ENCODE data around the gene SRGAP2C. TPM values are rescaled to one million over a fixed set of nuclear protein-coding genes. Genes with fewer than 3 reads are reported as not detected.
"Not testable (repeated sequence)": the region's sequence is repeated elsewhere in the genome, so short reads cannot be mapped to it uniquely, and the experiment has no call there.

The SRGAP2C gene
- polyA plus RNA-seq, 1 donor from 2014 or later: 10.0 TPM

GRCh38 chr1:121316081-121316480 lies 131.3 kb downstream of the SRGAP2C start:
- not testable (repeated sequence) for H3K9ac ChIP-seq (ENCODE audit: low read length); H3K27ac ChIP-seq (ENCODE audit: low read length); H4K20me1 ChIP-seq (ENCODE audit: insufficient read depth); H3K4me3 ChIP-seq (ENCODE audit: low read length); H2AFZ ChIP-seq (ENCODE audit: low read depth, low read length); H3K79me2 ChIP-seq (replicated peaks; ENCODE audit: insufficient read depth, low read length); H3K4me2 ChIP-seq (ENCODE audit: low read length); H3K9me3 ChIP-seq (ENCODE audit: low read length); H3F3A ChIP-seq (ENCODE audit: insufficient read depth, low read length, poor library complexity, severe bottlenecking); H3K9me2 ChIP-seq (ENCODE audit: insufficient read depth, low read length); H3K36me3 ChIP-seq (ENCODE audit: insufficient read depth, low read length); H3K27me3 ChIP-seq (ENCODE audit: insufficient read depth, low read depth, low read length)

- not testable (repeated sequence) for H4K20me1 ChIP-seq (ENCODE audit: insufficient read depth); H3K9me3 ChIP-seq (ENCODE audit: low read length); H3K9me2 ChIP-seq (ENCODE audit: insufficient read depth, low read length); H3K4me3 ChIP-seq (ENCODE audit: low read length); H3K27ac ChIP-seq (ENCODE audit: low read length); H2AFZ ChIP-seq (ENCODE audit: low read depth, low read length); H3K4me2 ChIP-seq (ENCODE audit: low read length); H3F3A ChIP-seq (ENCODE audit: insufficient read depth, low read length, poor library complexity, severe bottlenecking); H3K79me2 ChIP-seq (replicated peaks; ENCODE audit: insufficient read depth, low read length); H3K36me3 ChIP-seq (ENCODE audit: insufficient read depth, low read length); H3K27me3 ChIP-seq (ENCODE audit: insufficient read depth, low read depth, low read length); H3K9ac ChIP-seq (ENCODE audit: low read length)
Observed at GRCh38 chr1:121317491-121318468, 133.0 kb downstream of the SRGAP2C start.

- H3K36me3 ChIP-seq (ENCODE audit: insufficient read depth, low read length); H3K9me3 ChIP-seq (ENCODE audit: low read length); H3K4me2 ChIP-seq (ENCODE audit: low read length); H3F3A ChIP-seq (ENCODE audit: insufficient read depth, low read length, poor library complexity, severe bottlenecking); H3K9ac ChIP-seq (ENCODE audit: low read length); H3K4me3 ChIP-seq (ENCODE audit: low read length); H3K79me2 ChIP-seq (replicated peaks; ENCODE audit: insufficient read depth, low read length); H4K20me1 ChIP-seq (ENCODE audit: insufficient read depth); H2AFZ ChIP-seq (ENCODE audit: low read depth, low read length); H3K27me3 ChIP-seq (ENCODE audit: insufficient read depth, low read depth, low read length); H3K27ac ChIP-seq (ENCODE audit: low read length); H3K9me2 ChIP-seq (ENCODE audit: insufficient read depth, low read length): not testable (repeated sequence)
Observed at GRCh38 chr1:121318687-121319086, 133.9 kb downstream of the SRGAP2C start.

- H3F3A ChIP-seq (ENCODE audit: insufficient read depth, low read length, poor library complexity, severe bottlenecking); H3K9ac ChIP-seq (ENCODE audit: low read length); H3K27me3 ChIP-seq (ENCODE audit: insufficient read depth, low read depth, low read length); H3K4me3 ChIP-seq (ENCODE audit: low read length); H3K36me3 ChIP-seq (ENCODE audit: insufficient read depth, low read length); H3K9me3 ChIP-seq (ENCODE audit: low read length); H4K20me1 ChIP-seq (ENCODE audit: insufficient read depth); H3K27ac ChIP-seq (ENCODE audit: low read length); H3K4me2 ChIP-seq (ENCODE audit: low read length); H3K9me2 ChIP-seq (ENCODE audit: insufficient read depth, low read length); H2AFZ ChIP-seq (ENCODE audit: low read depth, low read length); H3K79me2 ChIP-seq (replicated peaks; ENCODE audit: insufficient read depth, low read length): not testable (repeated sequence)
Observed at GRCh38 chr1:121321660-121322059, 136.9 kb downstream of the SRGAP2C start.

GRCh38 chr1:121324726-121325125 lies 140.0 kb downstream of the SRGAP2C start:
- H3K4me3 ChIP-seq (ENCODE audit: low read length); H3K36me3 ChIP-seq (ENCODE audit: insufficient read depth, low read length); H4K20me1 ChIP-seq (ENCODE audit: insufficient read depth); H3K9me2 ChIP-seq (ENCODE audit: insufficient read depth, low read length); H3K27ac ChIP-seq (ENCODE audit: low read length); H3K9me3 ChIP-seq (ENCODE audit: low read length); H3F3A ChIP-seq (ENCODE audit: insufficient read depth, low read length, poor library complexity, severe bottlenecking); H3K9ac ChIP-seq (ENCODE audit: low read length); H3K79me2 ChIP-seq (replicated peaks; ENCODE audit: insufficient read depth, low read length); H3K4me2 ChIP-seq (ENCODE audit: low read length); H3K27me3 ChIP-seq (ENCODE audit: insufficient read depth, low read depth, low read length); H2AFZ ChIP-seq (ENCODE audit: low read depth, low read length): not testable (repeated sequence)

GRCh38 chr1:121332141-121332540 lies 147.4 kb downstream of the SRGAP2C start:
- not testable (repeated sequence) for H3K27me3 ChIP-seq (ENCODE audit: insufficient read depth, low read depth, low read length); H3K9me3 ChIP-seq (ENCODE audit: low read length); H3K36me3 ChIP-seq (ENCODE audit: insufficient read depth, low read length); H3K9ac ChIP-seq (ENCODE audit: low read length); H2AFZ ChIP-seq (ENCODE audit: low read depth, low read length); H3K4me3 ChIP-seq (ENCODE audit: low read length); H3F3A ChIP-seq (ENCODE audit: insufficient read depth, low read length, poor library complexity, severe bottlenecking); H3K27ac ChIP-seq (ENCODE audit: low read length); H3K9me2 ChIP-seq (ENCODE audit: insufficient read depth, low read length); H4K20me1 ChIP-seq (ENCODE audit: insufficient read depth); H3K4me2 ChIP-seq (ENCODE audit: low read length); H3K79me2 ChIP-seq (replicated peaks; ENCODE audit: insufficient read depth, low read length)

GRCh38 chr1:121332599-121333562 lies 148.1 kb downstream of the SRGAP2C start:
- not testable (repeated sequence) for H3F3A ChIP-seq (ENCODE audit: insufficient read depth, low read length, poor library complexity, severe bottlenecking); H3K4me3 ChIP-seq (ENCODE audit: low read length); H4K20me1 ChIP-seq (ENCODE audit: insufficient read depth); H3K4me2 ChIP-seq (ENCODE audit: low read length); H3K27me3 ChIP-seq (ENCODE audit: insufficient read depth, low read depth, low read length); H3K9me3 ChIP-seq (ENCODE audit: low read length); H3K9me2 ChIP-seq (ENCODE audit: insufficient read depth, low read length); H3K36me3 ChIP-seq (ENCODE audit: insufficient read depth, low read length); H3K79me2 ChIP-seq (replicated peaks; ENCODE audit: insufficient read depth, low read length); H3K27ac ChIP-seq (ENCODE audit: low read length); H2AFZ ChIP-seq (ENCODE audit: low read depth, low read length); H3K9ac ChIP-seq (ENCODE audit: low read length)

All from neural cell (in vitro differentiated cells).